ENCODE results near the gene GPBAR1.

GPBAR1 gene

GRCh38 chr2:218229239-218229638, 31.6 kb upstream of the GPBAR1 start:
- Histone ChIP-seq H3K36me3 (ENCODE audit: insufficient read depth, low read length) (peaks cover 88% of the 10 kb centered on the region), H3K9me3 (ENCODE audit: insufficient read depth, low read length, severe bottlenecking) (no peaks in the 10 kb centered on the region), H3K4me1 (ENCODE audit: insufficient read depth, low read length) (peaks cover 44% of the 10 kb centered on the region), H3K27me3 (ENCODE audit: insufficient read depth, low read length, poor library complexity) (no peaks in the 10 kb centered on the region), H3K9ac (ENCODE audit: low read depth, low read length) (peak overlapping the region; percentile 18; the same call in 1 of the 2 replicates), H3K79me2 (ENCODE audit: insufficient read depth, low read length) (peaks cover 47% of the 10 kb centered on the region), H3K4me3 (ENCODE audit: low read depth in 1 of 2, low read length in 2 of 2) (no peak overlapping the region), H2AFZ (ENCODE audit: low read depth, low read length) (no peak overlapping the region), H4K20me1 (ENCODE audit: insufficient read depth, low read length) (peaks cover 16% of the 10 kb centered on the region), H3K4me2 (ENCODE audit: insufficient read depth, low read length) (peak overlapping the region; percentile 34; the same call in 1 of the 2 replicates), H3K27ac (ENCODE audit: low read length) (peak overlapping the region; percentile 73)
- DNase-seq, result peak; percentile 53
- ATAC-seq (ENCODE audit: insufficient read depth, low read depth), result peak; percentile 92
- TF ChIP-seq EZH2 (IDR thresholded peaks at IDR 0.05; ENCODE audit: borderline replicate concordance, low read depth, low read length, severe bottlenecking), result no peak
- TF ChIP-seq CTCF (IDR thresholded peaks at IDR 0.05; ENCODE audit: borderline replicate concordance, extremely low read depth, low read length, poor library complexity, severe bottlenecking), result no peak

DNA sequence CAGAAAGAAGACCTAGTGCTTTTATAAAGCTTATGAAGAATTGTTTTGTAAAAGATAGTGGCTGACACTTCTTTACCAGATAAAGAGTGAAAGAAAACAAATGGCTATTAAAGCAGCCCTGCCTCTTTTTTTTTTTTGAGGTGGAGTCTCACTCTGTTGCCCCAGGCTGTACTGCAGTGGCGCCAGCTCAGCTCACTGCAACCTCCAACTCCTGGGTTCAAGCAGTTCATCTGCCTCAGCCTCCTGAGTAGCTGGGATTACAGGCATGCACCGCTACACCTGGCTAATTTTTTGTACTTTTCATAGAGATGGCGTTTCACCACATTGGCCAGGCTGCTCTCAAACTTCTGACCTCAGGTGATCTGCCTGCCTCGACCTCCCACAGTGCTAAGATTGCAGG, 31.0 kb upstream of the GPBAR1 start:
- H3K79me2 ChIP-seq (ENCODE audit: insufficient read depth, low read length), result peaks cover 41% of the 10 kb centered on the region
- no peaks in the 10 kb centered on the region for H3K9me3 ChIP-seq (ENCODE audit: insufficient read depth, low read length, severe bottlenecking)
- peak overlapping the region; percentile 25 for H3K4me2 ChIP-seq (ENCODE audit: insufficient read depth, low read length)
- peaks cover 88% of the 10 kb centered on the region for H3K36me3 ChIP-seq (ENCODE audit: insufficient read depth, low read length)
- peak overlapping the region; percentile 12; the same call in 1 of the 2 replicates for H3K9ac ChIP-seq (ENCODE audit: low read depth, low read length)
- peaks cover 40% of the 10 kb centered on the region for H3K4me1 ChIP-seq (ENCODE audit: insufficient read depth, low read length)
- H3K27me3 ChIP-seq (ENCODE audit: insufficient read depth, low read length, poor library complexity), result no peaks in the 10 kb centered on the region
- H3K4me3 ChIP-seq (ENCODE audit: low read depth in 1 of 2, low read length in 2 of 2), result no peak overlapping the region; a peak in 1 of 4 replicates
- peaks cover 10% of the 10 kb centered on the region for H4K20me1 ChIP-seq (ENCODE audit: insufficient read depth, low read length)
- peak; percentile 39 for DNase-seq
- peak overlapping the region; percentile 73 for H3K27ac ChIP-seq (ENCODE audit: low read length)
- TF ChIP-seq CTCF (IDR thresholded peaks at IDR 0.05; ENCODE audit: borderline replicate concordance, extremely low read depth, low read length, poor library complexity, severe bottlenecking) (no peak), EZH2 (IDR thresholded peaks at IDR 0.05; ENCODE audit: borderline replicate concordance, low read depth, low read length, severe bottlenecking) (no peak)
- ATAC-seq (ENCODE audit: insufficient read depth, low read depth), result peak; percentile 54
- H2AFZ ChIP-seq (ENCODE audit: low read depth, low read length), result no peak overlapping the region

- Histone ChIP-seq H3K4me2 (ENCODE audit: insufficient read depth, low read length) (no peak overlapping the region), H3K27me3 (ENCODE audit: insufficient read depth, low read length, poor library complexity) (no peaks in the 10 kb centered on the region), H3K4me1 (ENCODE audit: insufficient read depth, low read length) (peaks cover 40% of the 10 kb centered on the region), H3K79me2 (ENCODE audit: insufficient read depth, low read length) (peaks cover 31% of the 10 kb centered on the region), H3K36me3 (ENCODE audit: insufficient read depth, low read length) (peaks cover 88% of the 10 kb centered on the region), H3K9me3 (ENCODE audit: insufficient read depth, low read length, severe bottlenecking) (no peaks in the 10 kb centered on the region), H2AFZ (ENCODE audit: low read depth, low read length) (no peak overlapping the region), H3K4me3 (ENCODE audit: low read depth in 1 of 2, low read length in 2 of 2) (no peak overlapping the region), H4K20me1 (ENCODE audit: insufficient read depth, low read length) (peaks cover under 1% of the 10 kb centered on the region), H3K27ac (ENCODE audit: low read length) (no peak overlapping the region), H3K9ac (ENCODE audit: low read depth, low read length) (no peak overlapping the region)
- ATAC-seq (ENCODE audit: insufficient read depth, low read depth) (peak; percentile 53), DNase-seq (no peak)
- TF ChIP-seq CTCF (IDR thresholded peaks at IDR 0.05; ENCODE audit: borderline replicate concordance, extremely low read depth, low read length, poor library complexity, severe bottlenecking) (peak; percentile 33), EZH2 (IDR thresholded peaks at IDR 0.05; ENCODE audit: borderline replicate concordance, low read depth, low read length, severe bottlenecking) (no peak)
These were observed 29.9 kb upstream of the GPBAR1 start for GRCh38 chr2:218230882-218231281.

Measured in DND-41 (cell line).